HepG2 (cell line): ENCODE results near the gene NRG2. TPM values are rescaled to one million over a fixed set of nuclear protein-coding genes. Genes with fewer than 3 reads are reported as not detected.

Experiments
- ATAC-seq: fragments of 200-7000 bp; cut with Tn5 transposase; 3 replicates; pipeline ENCODE4 v1.9.1; 2020; ENCODE audit warnings: mild to moderate bottlenecking, moderate library complexity
- BruUV-seq: library from RNA; stranded (reverse); fragments of 400-500 nt; replicated peaks from 2 replicates; lab custom pipeline; 2021; lab: Mats Ljungman, UMichigan
- CTCF ChIA-PET: fragments of 300-600 bp; formaldehyde crosslinking; extraction: SDS; loops from one replicate; lab custom pipeline; 2021; ENCODE audit warnings: low total read pairs, inconsistent platforms, low intra/inter-chr PET ratio; lab: Yijun Ruan, JAX
- POLR2A ChIA-PET: fragments of 350-600 bp; sonication (Branson Sonifier 250); formaldehyde crosslinking; loops from one replicate; lab custom pipeline; 2020; ENCODE audit warnings: antibody characterized with exemption, inconsistent platforms; lab: Yijun Ruan, JAX
- DNase-seq: peaks from one replicate; pipeline ENCODE4 v3.0.0-alpha.2; 2015; ENCODE audit warnings: low spot score
- FAIRE-seq: peaks from 3 replicates; lab custom pipeline; 2011; peaks lifted over from hg19 to GRCh38; lab: Jason Lieb, UNC
- H2AFZ ChIP-seq: one replicate; pipeline ENCODE4 v1.6.1; 2011; ENCODE audit warnings: low read length, inconsistent platforms
- H3K27ac ChIP-seq: fragments of 300-600 bp; 3 replicates; pipeline ENCODE4 v1.8.0; 2011; ENCODE audit warnings: mixed run types, mild to moderate bottlenecking, mixed read lengths, low read length, inconsistent platforms; ENCODE audit not compliant: insufficient read depth; ENCODE audit errors: extremely low read length
- H3K27me3 ChIP-seq, 2 experiments: fragments of 200-600 bp in 1 of 2; 2 replicates in 1 of 2; 3 replicates in 1 of 2; pipeline versions ENCODE4 v1.6.0 to v1.8.0; 2011; ENCODE audit warnings: low read length in 2 of 2, mild to moderate bottlenecking in 2 of 2, moderate library complexity in 2 of 2, inconsistent platforms in 1 of 2; ENCODE audit not compliant: insufficient read depth in 2 of 2, control insufficient read depth in 1 of 2
- H3K36me3 ChIP-seq, 2 experiments: fragments of 200-600 bp in 1 of 2; replicated peaks in 1 of 2; 2 replicates in 1 of 2; 3 replicates in 1 of 2; pipeline versions ENCODE4 v1.5.1 to v1.8.0; 2011; ENCODE audit warnings: low read length in 2 of 2, inconsistent platforms in 1 of 2; ENCODE audit not compliant: insufficient read depth in 2 of 2, control insufficient read depth in 1 of 2
- H3K4me1 ChIP-seq: 2 replicates; pipeline ENCODE4 v1.5.1; 2012; ENCODE audit warnings: low read length, inconsistent platforms; ENCODE audit not compliant: insufficient read depth
- H3K4me2 ChIP-seq: 2 replicates; pipeline ENCODE4 v1.6.0; 2011; ENCODE audit warnings: low read depth, low read length, inconsistent platforms
- H3K4me3 ChIP-seq, 3 experiments: fragments of 200-600 bp in 1 of 3; sonication (generic), shearing (Covaris generic) in 1 of 3; replicated peaks in 1 of 3; 2 replicates each; pipeline ENCODE4 v1.5.1; 2011 to 2016; ENCODE audit warnings: low read length in 3 of 3, inconsistent platforms in 2 of 3, low read depth in 2 of 3, mild to moderate bottlenecking in 2 of 3, control low read depth in 1 of 3, mixed read lengths in 1 of 3; ENCODE audit not compliant: insufficient read depth in 1 of 3
- H3K79me2 ChIP-seq: one replicate; pipeline ENCODE4 v1.6.1; 2011; ENCODE audit warnings: low read length, inconsistent platforms; ENCODE audit not compliant: insufficient read depth
- H3K9ac ChIP-seq: 2 replicates; pipeline ENCODE4 v1.6.0; 2011; ENCODE audit warnings: mild to moderate bottlenecking, low read depth, low read length, inconsistent platforms; ENCODE audit not compliant: insufficient read depth
- H3K9me3 ChIP-seq: 2 replicates; pipeline ENCODE4 v1.5.1; 2012; ENCODE audit warnings: mild to moderate bottlenecking, low read length
- H4K20me1 ChIP-seq: 2 replicates; pipeline ENCODE4 v1.6.0; 2011; ENCODE audit warnings: inconsistent platforms, mild to moderate bottlenecking, low read length, moderate library complexity; ENCODE audit not compliant: insufficient read depth
- YY1 ChIP-seq: IDR thresholded peaks from 2 replicates; pipeline ENCODE4 v1.6.1; 2011; ENCODE audit warnings: low read length, low read depth, moderate library complexity, mild to moderate bottlenecking; ENCODE audit not compliant: insufficient read depth, insufficient replicate concordance
- ZNF570 ChIP-seq: sonication (generic); formaldehyde crosslinking; IDR thresholded peaks from 2 replicates; pipeline ENCODE4 v1.4.0; 2020; ENCODE audit warnings: mild to moderate bottlenecking, missing genetic modification reagents, borderline replicate concordance
- ZNF652 ChIP-seq: IDR thresholded peaks from 2 replicates; pipeline ENCODE4 v1.6.1; 2016; ENCODE audit warnings: low read depth, borderline replicate concordance
- ZNF687 ChIP-seq: sonication (generic); formaldehyde crosslinking; IDR thresholded peaks from 2 replicates; pipeline ENCODE4 v1.5.1; 2020; ENCODE audit warnings: mild to moderate bottlenecking, missing genetic modification reagents, moderate library complexity
- ZNF839 ChIP-seq: sonication (generic); formaldehyde crosslinking; IDR thresholded peaks from 2 replicates; pipeline ENCODE4 v1.4.0; 2020; ENCODE audit warnings: missing genetic modification reagents, mild to moderate bottlenecking, borderline replicate concordance
- WGBS: methylation state at CpG from one replicate; pipeline ENCODE4 v1.1.6; 2017; ENCODE audit warnings: low lambda C conversion rate; 5-methylcytosine and 5-hydroxymethylcytosine counted together
- in situ Hi-C: cut with HindIII; loops from 2 replicates; pipeline ENCODE4 v1.10.0; 2017; ENCODE audit warnings: low pct_unique_long_range_greater_than_20kb; ENCODE audit not compliant: extremely low pct_ligation_motif_present
- intact Hi-C: fragments of 100-400 bp; cut with micrococcal nuclease; formaldehyde crosslinking; loops from one replicate; pipeline ENCODE4 v1.10.0; 2022; ENCODE audit not compliant: unreplicated experiment
- polyA plus RNA-seq, 8 experiments: library from polyadenylated mRNA; depleted of rRNA in 3 of 8; stranded (reverse) in 7 of 8; unstranded in 1 of 8; fragments of >200 nt; fragmentation: Illumina TruSeq in 4 of 8; extraction: Trizol in 4 of 8; gene quantifications; 2 replicates each; pipeline versions ENCODE4 v1.2.1 to v1.2.3, GENCODE V29; 2011 to 2016; ENCODE audit warnings: low read depth in 4 of 8, missing spikeins in 1 of 8, mixed read lengths in 1 of 8; ENCODE audit not compliant: insufficient read depth in 1 of 8
- total RNA-seq, 5 experiments: library from RNA; depleted of rRNA; stranded (reverse); fragments of >200 nt; fragmentation: Illumina TruSeq; extraction: Trizol; gene quantifications; 2 replicates each; pipeline ENCODE4 v1.2.3, GENCODE V29; 2016; ENCODE audit warnings: low read depth in 1 of 5
- TF ChIP-seq, protein P1 (sequence below): sonication (generic); formaldehyde crosslinking; IDR thresholded peaks from 2 replicates; pipeline ENCODE4 v1.5.1; 2020; ENCODE audit warnings: mild to moderate bottlenecking, missing genetic modification reagents

The NRG2 gene
- total and polyA plus RNA-seq, 2 of the 13 experiments (the other 11 are each of a cell fraction or from before 2014, with no cell fraction given), result not detected

GRCh38 chr5:139904816-139905661 is 138.1 kb downstream of the NRG2 start:
- ChIA-PET CTCF (no interaction called here), POLR2A (no interaction called here)
- no peak for FAIRE-seq
- Histone ChIP-seq H3K4me2 (no peak overlapping the region), H4K20me1 (no peaks in the 10 kb centered on the region), H3K27me3 (peaks cover 9 to 62% of the 10 kb centered on the region in 2 experiments), H3K9me3 (no peaks in the 10 kb centered on the region), H3K36me3 (no peaks in the 10 kb centered on the region), H3K79me2 (no peaks in the 10 kb centered on the region), H3K4me1 (no peaks in the 10 kb centered on the region), H3K4me3 (no peak overlapping the region), H2AFZ (no peak overlapping the region), H3K27ac (no peak overlapping the region), H3K9ac (no peak overlapping the region)
- ATAC-seq, result no peak; the same call in 2 of the 3 replicates
- no TSS peak for BruUV-seq
- no peak for TF ChIP-seq ZNF570 (CRISPR knock-in tag)
- TF ChIP-seq ZNF652 (CRISPR knock-in tag), result peak; percentile 42; the same call in 1 of the 2 replicates
- intact Hi-C loops, result no loop called here
- DNase-seq, result no peak
- WGBS, result 21% methylated on average over 13 of the region's 22 CpGs
- in situ Hi-C loops, result no loop called here

GRCh38 chr5:139904566-139904815 is 138.6 kb downstream of the NRG2 start:
- H3K36me3 ChIP-seq, result no peaks in the 10 kb centered on the region
- FAIRE-seq (no peak), ATAC-seq (no peak; the same call in 2 of the 3 replicates), DNase-seq (no peak)
- H3K9ac ChIP-seq, result no peak overlapping the region
- no TSS peak for BruUV-seq
- H3K4me3 ChIP-seq, result peak overlapping the region in 1 of 3 experiments; percentile 55; a peak in 2 of 6 replicates
- no peak for TF ChIP-seq YY1
- TF ChIP-seq ZNF687 (CRISPR knock-in tag), result 0 out of 2 replicates have a peak, but pooled peaks have one; percentile 3
- TF ChIP-seq, protein P1, sequence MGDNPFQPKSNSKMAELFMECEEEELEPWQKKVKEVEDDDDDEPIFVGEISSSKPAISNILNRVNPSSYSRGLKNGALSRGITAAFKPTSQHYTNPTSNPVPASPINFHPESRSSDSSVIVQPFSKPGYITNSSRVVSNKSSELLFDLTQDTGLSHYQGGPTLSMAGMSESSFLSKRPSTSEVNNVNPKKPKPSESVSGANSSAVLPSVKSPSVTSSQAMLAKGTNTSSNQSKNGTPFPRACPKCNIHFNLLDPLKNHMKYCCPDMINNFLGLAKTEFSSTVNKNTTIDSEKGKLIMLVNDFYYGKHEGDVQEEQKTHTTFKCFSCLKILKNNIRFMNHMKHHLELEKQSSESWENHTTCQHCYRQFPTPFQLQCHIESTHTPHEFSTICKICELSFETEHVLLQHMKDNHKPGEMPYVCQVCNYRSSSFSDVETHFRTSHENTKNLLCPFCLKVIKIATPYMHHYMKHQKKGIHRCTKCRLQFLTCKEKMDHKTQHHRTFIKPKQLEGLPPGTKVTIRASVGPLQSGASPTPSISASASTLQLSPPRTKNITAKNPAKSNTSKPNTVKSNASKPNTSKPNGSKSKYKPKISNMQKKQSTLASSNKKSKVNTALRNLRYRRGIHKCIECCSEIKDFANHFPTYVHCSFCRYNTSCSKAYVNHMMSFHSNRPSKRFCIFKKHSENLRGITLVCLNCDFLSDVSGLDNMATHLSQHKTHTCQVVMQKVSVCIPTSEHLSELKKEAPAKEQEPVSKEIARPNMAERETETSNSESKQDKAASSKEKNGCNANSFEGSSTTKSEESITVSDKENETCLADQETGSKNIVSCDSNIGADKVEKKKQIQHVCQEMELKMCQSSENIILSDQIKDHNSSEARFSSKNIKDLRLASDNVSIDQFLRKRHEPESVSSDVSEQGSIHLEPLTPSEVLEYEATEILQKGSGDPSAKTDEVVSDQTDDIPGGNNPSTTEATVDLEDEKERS (CRISPR knock-in tag), result no peak
- TF ChIP-seq ZNF839 (CRISPR knock-in tag), result no peak
- in situ Hi-C loops (no loop called here), intact Hi-C loops (no loop called here)
- 0% methylated on average over 4 of the region's 17 CpGs for WGBS
- peaks cover 9 to 62% of the 10 kb centered on the region in 2 experiments for H3K27me3 ChIP-seq
- CTCF ChIA-PET, result no interaction called here
- no peak overlapping the region for H2AFZ ChIP-seq
- H3K79me2 ChIP-seq, result no peaks in the 10 kb centered on the region
- H3K4me2 ChIP-seq, result peak overlapping the region; percentile 55; the same call in 1 of the 2 replicates
- POLR2A ChIA-PET, result no interaction called here
- no peaks in the 10 kb centered on the region for H3K4me1 ChIP-seq
- H4K20me1 ChIP-seq, result no peaks in the 10 kb centered on the region
- no peak overlapping the region for H3K27ac ChIP-seq
- no peaks in the 10 kb centered on the region for H3K9me3 ChIP-seq
